Gastrocnemius medialis (tissue), 4 donors: ENCODE results near the gene VSTM2L.

Experiments
- POLR2A ChIP-seq, 2 donors: fragments of 450-650 bp; IDR thresholded peaks; one replicate each; pipeline ENCODE4 v1.6.1; 2017; ENCODE audit warnings: antibody characterized with exemption in 2 of 2, mild to moderate bottlenecking in 2 of 2, moderate library complexity in 2 of 2
- TF ChIP-seq, protein P1 (sequence below), 5 experiments: fragments of 450-650 bp in 3 of 5; fragments of 200-600 bp in 2 of 5; sonication (generic) in 2 of 5; IDR thresholded peaks in 4 of 5; conservative IDR thresholded peaks in 1 of 5; 1 replicate in 4 of 5; 2 replicates in 1 of 5; pipeline ENCODE4 v1.5.1; 2016 to 2019; ENCODE audit warnings: antibody characterized with exemption in 5 of 5, mild to moderate bottlenecking in 3 of 5, moderate library complexity in 3 of 5

DNA sequence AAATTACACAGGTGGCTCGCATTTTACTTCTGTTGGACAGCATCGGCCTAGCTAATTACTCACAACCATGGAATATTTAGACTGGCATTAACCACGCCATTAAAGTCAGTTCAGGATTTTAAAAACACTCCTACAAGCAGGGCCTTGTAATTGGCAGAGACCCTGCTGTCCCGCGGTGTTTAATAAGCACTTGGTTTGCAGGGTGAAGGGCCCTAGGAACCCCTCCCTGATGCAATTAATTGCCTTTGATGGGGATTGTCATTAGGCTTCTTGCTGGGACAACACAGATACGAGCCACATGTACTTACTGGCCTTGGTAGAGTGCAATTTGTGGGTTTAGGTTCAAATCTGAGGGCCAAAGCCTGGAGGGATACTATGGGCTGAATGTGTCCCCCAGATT, 7.8 kb upstream of the VSTM2L start:
- TF ChIP-seq POLR2A (IDR thresholded peaks at IDR 0.05) = no peak
- TF ChIP-seq, protein P1, sequence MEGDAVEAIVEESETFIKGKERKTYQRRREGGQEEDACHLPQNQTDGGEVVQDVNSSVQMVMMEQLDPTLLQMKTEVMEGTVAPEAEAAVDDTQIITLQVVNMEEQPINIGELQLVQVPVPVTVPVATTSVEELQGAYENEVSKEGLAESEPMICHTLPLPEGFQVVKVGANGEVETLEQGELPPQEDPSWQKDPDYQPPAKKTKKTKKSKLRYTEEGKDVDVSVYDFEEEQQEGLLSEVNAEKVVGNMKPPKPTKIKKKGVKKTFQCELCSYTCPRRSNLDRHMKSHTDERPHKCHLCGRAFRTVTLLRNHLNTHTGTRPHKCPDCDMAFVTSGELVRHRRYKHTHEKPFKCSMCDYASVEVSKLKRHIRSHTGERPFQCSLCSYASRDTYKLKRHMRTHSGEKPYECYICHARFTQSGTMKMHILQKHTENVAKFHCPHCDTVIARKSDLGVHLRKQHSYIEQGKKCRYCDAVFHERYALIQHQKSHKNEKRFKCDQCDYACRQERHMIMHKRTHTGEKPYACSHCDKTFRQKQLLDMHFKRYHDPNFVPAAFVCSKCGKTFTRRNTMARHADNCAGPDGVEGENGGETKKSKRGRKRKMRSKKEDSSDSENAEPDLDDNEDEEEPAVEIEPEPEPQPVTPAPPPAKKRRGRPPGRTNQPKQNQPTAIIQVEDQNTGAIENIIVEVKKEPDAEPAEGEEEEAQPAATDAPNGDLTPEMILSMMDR (IDR thresholded peaks at IDR 0.05 in 4 of 5, conservative IDR thresholded peaks at IDR 0.05 in 1 of 5) = no peak
